ENCODE data around the gene BST2. TPM values are rescaled to one million over a fixed set of nuclear protein-coding genes. Genes with fewer than 3 reads are reported as not detected.

The BST2 gene, protein sequence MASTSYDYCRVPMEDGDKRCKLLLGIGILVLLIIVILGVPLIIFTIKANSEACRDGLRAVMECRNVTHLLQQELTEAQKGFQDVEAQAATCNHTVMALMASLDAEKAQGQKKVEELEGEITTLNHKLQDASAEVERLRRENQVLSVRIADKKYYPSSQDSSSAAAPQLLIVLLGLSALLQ
- not detected in 2 replicates for polyA plus RNA-seq

GRCh38 chr19:17405250-17406045 is at the start of gene BST2:
TSS of gene BST2 (minus strand) at chr19:17405630. CDS start at chr19:17405575, 55 bp downstream.

DNA sequence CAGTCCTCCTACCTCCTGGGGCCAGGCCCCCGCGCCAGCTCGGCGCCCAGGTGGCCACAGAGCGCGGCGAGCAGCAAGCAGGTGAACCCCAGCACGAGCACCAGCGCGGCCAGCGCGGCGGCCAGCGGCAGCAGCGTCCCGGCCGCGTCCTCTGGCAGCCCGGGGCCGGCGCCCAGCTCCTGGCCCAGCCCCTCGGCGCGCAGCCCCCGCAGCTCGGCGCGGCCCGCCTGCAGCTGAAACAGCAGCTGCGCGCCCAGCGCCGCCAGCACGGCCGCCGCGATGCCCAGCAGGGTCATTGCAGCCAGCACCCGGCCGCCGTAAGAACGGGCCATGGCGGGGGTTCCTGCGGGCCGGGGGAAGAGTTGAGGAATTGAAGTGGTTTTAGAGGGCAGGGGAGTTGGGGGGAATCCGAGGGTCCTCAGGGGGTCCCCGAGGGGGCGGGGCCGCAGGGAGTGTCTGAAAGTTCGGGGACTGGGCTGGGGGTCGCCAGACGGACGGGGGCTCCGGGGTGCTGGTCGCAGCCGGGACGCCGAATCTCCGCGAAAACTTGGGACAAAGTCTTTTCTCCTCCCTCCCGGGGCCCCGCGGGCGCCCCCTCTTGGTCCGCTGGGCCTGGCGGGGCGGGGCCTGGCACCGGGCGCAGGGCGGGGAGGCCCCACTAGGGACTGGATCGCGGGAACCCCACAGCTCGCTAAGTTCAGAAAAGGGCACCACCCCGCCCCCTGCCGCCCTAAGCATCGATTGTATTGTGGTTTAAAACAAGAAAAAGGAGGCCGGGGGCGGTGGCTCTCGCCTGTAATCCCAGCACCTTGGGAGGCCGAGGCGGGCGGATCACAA is 42.9 kb upstream of the BST2 start, which contains the start of gene TMEM221:
Gene TMEM221 (minus strand): TSS at position 538 of the 837 bp plus-strand sequence. CDS start 206 bp downstream, at position 332.

DNA sequence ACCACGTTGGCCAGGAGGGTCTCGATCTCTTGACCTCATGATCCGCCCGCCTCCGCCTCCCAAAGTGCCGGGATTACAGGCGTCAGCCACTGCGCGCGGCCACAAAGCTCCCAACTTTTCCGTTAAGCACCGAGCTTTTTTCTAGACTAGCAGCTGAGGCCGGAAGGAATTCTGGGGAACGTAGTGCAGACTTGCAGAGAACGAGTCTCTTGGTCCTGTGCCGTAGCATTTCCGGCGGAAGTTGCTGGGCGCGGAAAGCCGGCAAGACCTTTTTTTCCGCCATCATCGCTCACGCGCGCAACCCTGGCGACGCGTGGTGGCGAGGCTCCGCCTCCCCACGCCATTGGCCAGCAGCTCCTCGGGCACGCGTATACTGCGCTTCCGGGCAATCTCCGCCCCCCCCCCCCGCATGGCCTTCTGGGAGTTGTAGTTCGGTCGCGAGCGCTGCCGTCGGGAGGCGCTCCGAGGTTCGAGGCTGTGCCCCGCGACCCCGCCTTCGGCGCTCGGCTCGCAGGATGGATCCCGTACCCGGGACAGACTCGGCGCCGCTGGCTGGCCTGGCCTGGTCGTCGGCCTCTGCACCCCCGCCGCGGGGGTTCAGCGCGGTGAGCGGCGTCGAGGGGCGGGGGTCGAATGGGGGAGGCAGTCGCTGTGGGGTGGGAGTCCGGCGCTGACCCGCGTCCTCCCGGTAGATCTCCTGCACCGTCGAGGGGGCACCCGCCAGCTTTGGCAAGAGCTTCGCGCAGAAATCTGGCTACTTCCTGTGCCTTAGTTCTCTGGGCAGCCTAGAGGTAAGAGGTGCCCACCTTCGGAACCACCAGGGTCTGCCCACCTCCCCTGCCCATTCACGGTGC is 14.4 kb upstream of the BST2 start, which contains the start of gene MVB12A:
Gene MVB12A (plus strand): TSS at position 427 of the 854 bp plus-strand sequence. CDS start 89 bp downstream, at position 516.

DNA sequence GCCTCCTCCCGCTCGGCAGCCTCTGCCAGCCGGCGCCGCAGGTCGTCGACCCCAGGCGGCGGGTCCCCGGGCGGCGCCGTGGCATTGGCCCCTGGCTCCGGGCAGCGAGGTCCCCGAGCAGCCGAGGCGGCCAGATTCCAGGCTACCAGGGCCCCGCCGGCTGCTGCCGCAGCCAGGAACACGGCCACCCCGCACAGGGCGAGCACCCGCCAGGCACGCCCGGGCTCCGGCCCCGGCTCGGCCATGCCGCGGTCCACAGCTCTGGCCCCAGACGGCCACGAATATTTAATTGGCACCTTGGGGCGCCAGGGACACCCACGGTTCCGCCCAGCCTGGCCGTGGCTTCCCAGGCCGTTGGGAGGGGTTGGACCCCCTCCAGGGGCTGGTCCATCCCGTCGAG is 11.5 kb downstream of the BST2 start, which contains the start of gene CCDC194:
Gene CCDC194 (minus strand): TSS at position 283 of the 400 bp plus-strand sequence. CDS start 38 bp downstream, at position 245.

DNA sequence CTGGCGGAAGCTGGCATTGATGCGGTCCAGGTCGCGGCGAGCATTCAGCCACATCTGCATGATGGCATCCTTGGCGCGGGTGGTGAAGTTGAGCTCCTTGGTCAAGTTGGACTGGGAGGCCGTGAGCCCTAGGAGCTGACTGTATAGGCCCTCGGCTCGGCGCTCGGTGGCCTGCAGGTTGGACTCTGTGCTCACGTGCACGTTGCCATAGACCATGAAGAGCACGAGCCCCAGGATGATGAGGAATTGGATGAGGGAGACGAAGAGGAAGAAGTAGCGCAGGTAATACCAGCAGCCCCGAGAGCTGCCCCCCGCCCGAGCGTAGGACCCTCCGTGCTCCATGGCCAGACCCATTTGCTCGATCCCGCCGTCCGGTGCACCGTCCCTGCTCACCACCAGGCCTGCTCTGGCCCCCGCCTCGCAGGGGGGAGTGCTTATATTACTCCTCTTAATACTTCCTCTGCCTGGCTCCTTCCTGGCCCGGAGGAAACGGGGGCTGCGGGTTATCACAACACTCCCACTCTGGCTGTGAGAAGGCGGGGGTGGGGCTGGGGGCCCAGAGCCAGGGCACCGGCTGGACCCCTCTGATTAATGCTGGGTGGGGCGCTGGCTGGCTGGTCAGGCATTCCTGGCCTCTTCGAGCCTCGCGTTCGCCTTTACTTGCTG is 28.4 kb downstream of the BST2 start, which contains the start of gene PLVAP:
Gene PLVAP (minus strand): TSS at position 408 of the 666 bp plus-strand sequence. CDS start 54 bp downstream, at position 354.

Other genes with a start within 250 kb of the BST2 start
- gene USE1, start 190.3 kb downstream of the BST2 start, polyA plus RNA-seq: 43.9 and 51.1 TPM in 2 replicates
- gene OCEL1, start 179.4 kb downstream of the BST2 start, polyA plus RNA-seq: 17.9 and 18.2 TPM in 2 replicates
- gene NR2F6, start 159.7 kb downstream of the BST2 start, polyA plus RNA-seq: 2.4 and 6.3 TPM in 2 replicates
- not detected in 2 replicates for gene USHBP1, start 140.9 kb downstream of the BST2 start, polyA plus RNA-seq
- gene BABAM1, start 138.2 kb downstream of the BST2 start, polyA plus RNA-seq: 45.2 and 64.5 TPM in 2 replicates
- gene ANKLE1, start 123.7 kb downstream of the BST2 start, polyA plus RNA-seq: 0.28 TPM in 1 of 2 replicates, not detected in the other
- gene ABHD8, start 102.2 kb downstream of the BST2 start, polyA plus RNA-seq: 0.71 and 2.5 TPM in 2 replicates
- 58.3 and 88.7 TPM in 2 replicates for gene MRPL34, start 99.8 kb downstream of the BST2 start, polyA plus RNA-seq
- gene DDA1, start 96.1 kb downstream of the BST2 start, polyA plus RNA-seq: 5.3 and 14.2 TPM in 2 replicates
- 1.2 and 2.9 TPM in 2 replicates for gene ANO8, start 70.8 kb downstream of the BST2 start, polyA plus RNA-seq
- 0.87 and 6.8 TPM in 2 replicates for gene GTPBP3, start 68.1 kb downstream of the BST2 start, polyA plus RNA-seq
- not detected in 2 replicates for gene PLVAP, start 28.3 kb downstream of the BST2 start, polyA plus RNA-seq
- not detected in 2 replicates for gene CCDC194, start 11.4 kb downstream of the BST2 start, polyA plus RNA-seq
- 1.2 and 4.1 TPM in 2 replicates for gene MVB12A, start 14.4 kb upstream of the BST2 start, polyA plus RNA-seq
- not detected in 2 replicates for gene TMEM221, start 43.0 kb upstream of the BST2 start, polyA plus RNA-seq
- gene NXNL1, start 55.3 kb upstream of the BST2 start, polyA plus RNA-seq: not detected in 2 replicates
- 1.5 and 2.3 TPM in 2 replicates for gene SLC27A1, start 64.9 kb upstream of the BST2 start, polyA plus RNA-seq
- gene PGLS, start 106.0 kb upstream of the BST2 start, polyA plus RNA-seq: 3.9 and 4.0 TPM in 2 replicates
- gene COLGALT1, start 150.0 kb upstream of the BST2 start, polyA plus RNA-seq: 0.28 and 1.7 TPM in 2 replicates

Data from Purkinje cell (primary cell).